Measurements from ENCODE around the gene SLC6A20. TPM values are rescaled to one million over a fixed set of nuclear protein-coding genes. Genes with fewer than 3 reads are reported as not detected.

The SLC6A20 gene
- total RNA-seq, 2 experiments from 2014 or later, result not detected

- no peaks in the 10 kb centered on the region for H3K36me3 ChIP-seq (ENCODE audit: insufficient read depth, low read length)
- DNase-seq (ENCODE audit: low spot score), result no peak
- CTCF ChIA-PET (ENCODE audit: unreplicated experiment), result no interaction called here
- no peaks in the 10 kb centered on the region for H4K20me1 ChIP-seq (ENCODE audit: insufficient read depth, low read length)
- H3K4me2 ChIP-seq (ENCODE audit: low read length), result no peak overlapping the region
- no peak overlapping the region for H3K4me3 ChIP-seq (ENCODE audit: low read depth, low read length, poor library complexity, severe bottlenecking)
- POLR2A ChIA-PET, result no interaction called here
- H3K4me1 ChIP-seq (ENCODE audit: insufficient read depth, low read length, poor library complexity, severe bottlenecking), result no peaks in the 10 kb centered on the region
- intact Hi-C loops (cut with micrococcal nuclease; ENCODE audit: unreplicated experiment), result no loop called here
- TF ChIP-seq CTCF (conservative IDR thresholded peaks at IDR 0.05; ENCODE audit: low read length), result no peak
- no peak for TF ChIP-seq EZH2phosphoT487 (IDR thresholded peaks at IDR 0.05; ENCODE audit: borderline replicate concordance, low read depth, low read length)
- no TSS peak for BruUV-seq (replicated peaks)
- H3K27ac ChIP-seq (ENCODE audit: low read depth, low read length, poor library complexity, severe bottlenecking), result no peak overlapping the region
- H2AFZ ChIP-seq (ENCODE audit: low read length), result no peak overlapping the region
- no peaks in the 10 kb centered on the region for H3K9me2 ChIP-seq (ENCODE audit: insufficient read depth, low read length)
- no peaks in the 10 kb centered on the region for H3K79me2 ChIP-seq (ENCODE audit: insufficient read depth, low read depth, low read length)
- peaks cover 8% of the 10 kb centered on the region; the same call in 1 of the 2 replicates for H3K9me3 ChIP-seq (ENCODE audit: low read length)
Observed at GRCh38 chr3:45789235-45789812, 7.0 kb downstream of the SLC6A20 start.

GRCh38 chr3:45787551-45787950 lies 8.8 kb downstream of the SLC6A20 start:
- ChIA-PET POLR2A (no interaction called here), CTCF (ENCODE audit: unreplicated experiment) (no interaction called here)
- no peaks in the 10 kb centered on the region for H3K36me3 ChIP-seq (ENCODE audit: insufficient read depth, low read length)
- H3K4me2 ChIP-seq (ENCODE audit: low read length), result no peak overlapping the region
- H4K20me1 ChIP-seq (ENCODE audit: insufficient read depth, low read length), result no peaks in the 10 kb centered on the region
- H3K4me1 ChIP-seq (ENCODE audit: insufficient read depth, low read length, poor library complexity, severe bottlenecking), result no peaks in the 10 kb centered on the region
- peaks cover 8% of the 10 kb centered on the region; the same call in 1 of the 2 replicates for H3K9me3 ChIP-seq (ENCODE audit: low read length)
- no peak overlapping the region for H2AFZ ChIP-seq (ENCODE audit: low read length)
- DNase-seq (ENCODE audit: low spot score), result no peak
- no peak for TF ChIP-seq EZH2phosphoT487 (IDR thresholded peaks at IDR 0.05; ENCODE audit: borderline replicate concordance, low read depth, low read length)
- no peak for TF ChIP-seq CTCF (conservative IDR thresholded peaks at IDR 0.05; ENCODE audit: low read length)
- H3K27ac ChIP-seq (ENCODE audit: low read depth, low read length, poor library complexity, severe bottlenecking), result no peak overlapping the region
- no peaks in the 10 kb centered on the region for H3K9me2 ChIP-seq (ENCODE audit: insufficient read depth, low read length)
- H3K79me2 ChIP-seq (ENCODE audit: insufficient read depth, low read depth, low read length), result no peaks in the 10 kb centered on the region
- BruUV-seq (replicated peaks), result no TSS peak
- intact Hi-C loops (cut with micrococcal nuclease; ENCODE audit: unreplicated experiment), result no loop called here
- no peak overlapping the region for H3K4me3 ChIP-seq (ENCODE audit: low read depth, low read length, poor library complexity, severe bottlenecking)

- no peak overlapping the region for H3K27ac ChIP-seq (ENCODE audit: low read depth, low read length, poor library complexity, severe bottlenecking)
- intact Hi-C loops (cut with micrococcal nuclease; ENCODE audit: unreplicated experiment), result no loop called here
- ChIA-PET POLR2A (no interaction called here), CTCF (ENCODE audit: unreplicated experiment) (no interaction called here)
- H2AFZ ChIP-seq (ENCODE audit: low read length), result no peak overlapping the region
- no peaks in the 10 kb centered on the region for H3K79me2 ChIP-seq (ENCODE audit: insufficient read depth, low read depth, low read length)
- peaks cover 8% of the 10 kb centered on the region; the same call in 1 of the 2 replicates for H3K9me3 ChIP-seq (ENCODE audit: low read length)
- no peak overlapping the region for H3K4me3 ChIP-seq (ENCODE audit: low read depth, low read length, poor library complexity, severe bottlenecking)
- H3K9me2 ChIP-seq (ENCODE audit: insufficient read depth, low read length), result no peaks in the 10 kb centered on the region
- H3K4me1 ChIP-seq (ENCODE audit: insufficient read depth, low read length, poor library complexity, severe bottlenecking), result no peaks in the 10 kb centered on the region
- no peaks in the 10 kb centered on the region for H3K36me3 ChIP-seq (ENCODE audit: insufficient read depth, low read length)
- no TSS peak for BruUV-seq (replicated peaks)
- TF ChIP-seq CTCF (conservative IDR thresholded peaks at IDR 0.05; ENCODE audit: low read length) (no peak), EZH2phosphoT487 (IDR thresholded peaks at IDR 0.05; ENCODE audit: borderline replicate concordance, low read depth, low read length) (no peak)
- H4K20me1 ChIP-seq (ENCODE audit: insufficient read depth, low read length), result no peaks in the 10 kb centered on the region
- no peak for DNase-seq (ENCODE audit: low spot score)
- no peak overlapping the region for H3K4me2 ChIP-seq (ENCODE audit: low read length)
Observed at GRCh38 chr3:45786801-45787495, 9.4 kb downstream of the SLC6A20 start.

Measured in OCI-LY7 (cell line).